Glomerular visceral epithelial cell (primary cell): ENCODE measurements around the gene CHRND.

Source experiments
- DNase-seq: peaks from one replicate; pipeline ENCODE4 v3.0.0-alpha.2; 2016; ENCODE audit errors: extremely low spot score

Gene CHRND

GRCh38 chr2:232488097-232488711 is 37.8 kb upstream of the CHRND start:
- no peak for DNase-seq

DNA sequence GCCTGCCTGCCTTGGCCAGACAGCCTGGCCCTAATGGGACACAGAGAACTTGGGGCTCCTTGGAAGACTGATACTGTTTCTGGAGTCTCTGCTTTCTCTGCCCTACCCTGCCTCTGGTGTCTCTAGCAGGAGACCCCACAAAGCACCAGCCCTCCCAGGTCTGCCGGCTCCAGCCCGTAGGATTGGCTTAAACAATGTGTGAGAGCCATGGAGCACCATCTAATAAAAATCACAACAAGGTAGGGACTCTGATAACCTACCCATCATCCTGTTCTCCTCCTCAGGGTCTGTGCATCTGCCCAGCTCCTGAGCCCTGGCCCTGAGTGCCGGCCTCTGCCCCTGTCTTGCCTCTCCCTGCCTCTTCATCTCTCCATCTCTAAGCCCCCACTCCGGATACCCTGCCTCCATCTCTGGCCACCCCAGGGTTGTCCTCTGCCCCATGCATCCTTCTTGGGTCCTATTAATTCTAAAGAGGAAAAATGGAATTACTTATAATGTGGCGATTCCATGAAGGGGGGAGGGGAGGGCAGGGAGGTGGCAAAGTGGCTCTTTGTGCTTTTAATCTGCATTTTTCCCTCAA is 37.1 kb upstream of the CHRND start:
- DNase-seq = no peak

GRCh38 chr2:232489516-232490220 is 36.3 kb upstream of the CHRND start:
- DNase-seq = no peak

DNA sequence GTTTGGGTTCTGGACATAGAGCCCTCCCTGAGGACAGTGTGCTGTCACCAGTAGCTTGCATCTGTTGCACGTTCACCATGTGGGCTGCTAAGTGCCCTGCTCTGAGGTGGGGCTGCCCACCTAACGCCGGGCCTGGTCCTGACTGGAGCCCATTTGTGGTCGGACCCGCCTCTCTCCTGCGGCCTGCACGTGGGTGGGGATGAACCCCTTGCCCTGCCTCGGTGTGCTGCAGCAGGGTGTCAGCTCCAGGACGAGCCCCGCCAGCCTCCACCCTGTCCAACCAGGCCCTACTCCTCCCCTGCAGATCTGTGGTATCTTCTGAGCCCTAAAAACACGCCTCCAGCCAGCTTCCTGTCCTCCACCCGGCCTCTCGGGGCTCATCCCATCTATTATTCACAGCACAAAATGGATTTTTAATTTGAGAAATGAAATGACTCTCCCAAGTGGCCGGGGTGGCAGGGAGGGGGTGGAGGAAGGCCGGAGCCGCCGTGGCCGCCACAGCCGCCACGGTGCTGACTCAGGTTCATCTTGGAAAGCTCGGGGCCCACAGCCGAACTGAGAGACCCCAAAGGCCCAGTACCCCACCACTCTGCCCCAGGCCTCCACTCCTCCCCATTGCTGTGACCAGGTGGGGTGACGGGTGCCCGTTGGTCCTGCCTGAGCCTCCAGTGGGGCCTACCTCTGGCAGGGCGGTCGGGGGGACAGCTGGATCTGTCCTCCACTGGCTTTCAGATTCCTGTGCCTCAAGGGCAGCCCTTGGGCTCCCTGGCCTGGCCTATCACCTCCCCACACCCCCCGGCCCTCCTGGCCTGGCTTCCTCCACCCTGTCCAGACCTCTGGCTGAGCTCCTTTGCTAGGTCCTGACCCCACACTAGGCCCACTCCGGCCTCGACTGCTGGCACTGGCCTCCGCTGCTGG is 35.5 kb upstream of the CHRND start:
- DNase-seq = no peak

DNA sequence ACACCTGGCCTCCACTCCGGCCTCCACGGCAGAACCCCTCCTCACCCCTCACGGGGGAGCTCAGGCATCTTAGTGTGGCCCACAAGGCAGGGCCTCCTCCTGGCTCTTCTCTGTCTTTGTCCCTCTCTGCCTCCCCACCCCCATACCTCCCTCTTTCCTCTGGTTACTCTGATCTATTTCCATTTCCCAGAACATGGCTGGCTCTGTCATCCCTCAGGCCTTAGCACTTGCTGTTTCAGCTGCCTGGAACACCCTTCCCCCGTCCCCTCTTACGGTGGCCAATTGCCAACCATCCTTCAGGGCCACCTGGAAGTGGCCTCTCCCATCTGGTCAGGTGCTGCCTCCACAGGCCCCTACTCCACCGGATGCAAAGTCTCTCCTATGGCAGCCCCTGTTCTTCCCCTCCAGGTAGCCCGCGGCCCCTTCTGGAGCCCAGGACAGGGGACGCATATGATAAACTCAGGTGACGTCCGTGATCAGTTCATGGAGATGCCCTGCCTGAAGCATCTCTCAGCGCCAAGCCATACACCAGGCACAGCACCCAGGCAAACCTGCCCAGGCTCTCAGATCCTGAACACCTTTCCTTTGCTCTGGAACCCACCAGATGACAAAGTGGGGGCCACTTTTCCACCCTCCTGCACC is 34.7 kb upstream of the CHRND start:
- no peak for DNase-seq

DNA sequence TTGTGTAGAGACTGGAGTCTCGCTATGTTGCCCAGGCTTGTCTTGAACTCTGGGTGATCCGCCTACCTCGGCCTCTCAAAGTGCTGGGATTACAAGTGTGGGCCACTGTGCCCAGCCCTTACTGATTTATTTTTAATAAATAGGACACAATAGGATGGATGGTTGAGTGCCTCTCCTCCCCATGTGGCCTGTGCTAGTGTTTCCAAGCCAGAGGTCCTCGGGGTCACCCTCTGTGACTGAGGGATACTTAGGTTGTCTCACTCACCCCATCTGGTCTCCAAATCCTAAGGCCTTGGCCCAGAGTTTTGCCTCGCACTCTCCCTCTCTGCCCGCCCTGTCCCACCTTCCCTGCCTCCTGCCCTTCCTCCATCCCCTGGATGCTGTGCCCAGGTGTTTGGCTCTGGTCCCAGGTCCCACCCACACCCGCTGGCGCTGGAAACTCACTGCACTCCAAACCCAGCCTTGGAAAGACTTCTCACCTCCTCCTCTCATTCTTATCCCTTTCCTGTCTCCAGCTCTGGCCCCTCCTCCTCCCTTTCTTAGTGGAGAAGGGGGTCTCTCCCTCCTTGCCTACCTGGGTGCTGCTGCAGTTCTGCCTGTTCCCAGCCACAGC is 33.6 kb upstream of the CHRND start:
- DNase-seq = no peak

DNA sequence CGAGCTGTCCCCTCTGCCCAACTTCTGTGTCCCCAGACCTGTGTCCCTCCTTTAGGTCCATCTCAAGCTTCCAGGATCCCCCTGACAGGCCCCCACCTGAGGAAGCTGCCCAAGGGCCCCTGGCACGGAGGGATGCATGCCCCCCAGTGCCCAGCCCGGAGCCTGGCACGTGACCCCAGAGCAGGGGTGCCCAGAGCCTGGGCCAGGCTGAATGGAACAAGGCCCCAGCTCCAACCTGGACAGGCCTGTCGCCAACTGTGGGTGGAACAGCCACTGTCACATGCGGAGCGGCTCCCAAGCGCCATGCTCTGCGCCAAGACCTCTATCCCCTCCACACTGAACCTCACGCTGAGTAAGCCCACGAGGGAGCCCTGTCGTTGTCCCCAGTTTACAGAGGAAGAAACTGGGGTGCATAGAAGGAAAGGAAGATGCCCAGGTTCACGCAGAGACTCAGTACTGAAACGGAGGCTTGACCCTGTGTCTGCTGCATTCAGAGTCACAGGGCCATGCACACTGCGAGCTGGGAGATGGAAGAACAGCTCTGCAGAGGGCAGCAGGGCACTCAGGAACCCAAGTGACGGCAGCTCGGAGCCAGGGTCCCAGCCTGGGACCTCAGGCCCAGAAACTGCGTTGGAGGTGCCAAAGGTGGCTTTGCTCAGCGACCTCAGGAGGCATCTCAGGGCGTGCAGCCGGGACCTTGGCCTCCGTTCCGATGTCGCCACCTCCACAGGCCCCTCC is 32.8 kb upstream of the CHRND start:
- DNase-seq = no peak

- no peak for DNase-seq
Observed at GRCh38 chr2:232493701-232494474, 32.1 kb upstream of the CHRND start.

- DNase-seq = no peak
Observed at GRCh38 chr2:232494542-232494941, 31.4 kb upstream of the CHRND start.

GRCh38 chr2:232495292-232495691 is 30.7 kb upstream of the CHRND start:
- no peak for DNase-seq

GRCh38 chr2:232496501-232497270 is 29.3 kb upstream of the CHRND start:
- DNase-seq = no peak

DNA sequence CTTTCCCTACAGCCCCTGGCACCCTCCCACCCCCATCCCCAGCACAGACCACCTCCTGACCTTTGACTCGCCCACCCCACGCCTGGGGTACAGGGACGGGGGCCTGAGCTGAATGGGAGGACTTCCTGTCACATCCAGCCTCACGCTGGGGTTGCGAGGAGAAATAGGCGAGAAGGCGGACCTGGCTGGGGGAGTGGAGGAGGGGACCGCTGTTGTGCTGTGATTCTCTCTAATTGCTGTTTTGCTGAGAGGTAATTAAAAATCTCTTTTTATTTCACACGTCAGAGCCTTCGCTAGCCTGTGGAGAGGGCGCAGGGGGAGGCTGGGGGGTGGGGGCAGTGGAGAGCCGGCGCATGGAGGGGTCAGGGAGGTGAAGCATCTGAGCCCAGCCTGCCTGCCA is 28.6 kb upstream of the CHRND start:
- DNase-seq = no peak

DNA sequence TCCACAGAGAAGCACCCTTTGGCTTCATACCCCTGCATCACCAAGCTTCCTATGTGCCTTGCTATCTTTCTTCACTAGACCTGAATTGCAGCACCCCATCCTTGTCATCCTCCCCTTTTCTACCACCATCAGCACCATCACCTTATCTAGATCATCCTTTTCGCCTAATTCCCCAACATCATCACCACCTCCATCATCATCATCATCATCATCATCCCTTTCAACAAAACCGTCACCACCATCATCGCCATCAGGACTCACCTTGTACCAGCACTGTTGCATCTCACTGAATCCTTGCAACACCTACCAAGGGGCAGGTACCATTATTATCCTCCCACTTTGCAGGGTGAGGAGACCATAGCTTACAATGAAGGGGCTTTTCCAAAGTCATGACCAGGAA is 27.5 kb upstream of the CHRND start:
- no peak for DNase-seq

GRCh38 chr2:232501331-232501771 is 24.6 kb upstream of the CHRND start:
- no peak for DNase-seq

DNA sequence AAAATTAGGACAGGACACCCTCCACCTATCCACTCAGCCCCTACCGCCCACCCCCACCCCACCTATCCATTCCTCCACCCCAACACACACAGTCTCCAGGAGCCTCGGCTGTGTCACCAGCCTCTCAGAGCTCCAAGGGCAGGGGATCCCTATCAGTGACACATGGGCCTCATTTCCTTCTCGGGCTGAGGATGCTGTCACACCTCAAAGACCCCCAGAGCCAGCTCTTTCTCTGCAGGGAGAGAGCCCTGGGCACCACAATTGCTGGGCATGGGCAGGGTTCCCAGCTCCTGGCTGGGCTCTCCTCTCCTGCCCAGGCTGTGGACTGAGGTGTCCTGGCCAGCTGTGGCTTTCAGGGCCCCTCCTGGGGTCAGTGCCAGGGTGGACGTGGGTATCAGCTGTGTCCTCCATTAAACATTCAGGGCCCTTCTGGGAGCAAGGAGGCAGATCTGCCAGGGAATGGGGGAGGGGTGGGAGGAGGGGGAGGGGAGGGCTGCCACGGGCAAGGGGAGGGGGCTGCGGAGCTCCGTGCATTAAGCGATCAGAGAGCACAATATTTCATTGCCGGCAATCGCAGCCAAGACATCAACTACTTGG is 24.1 kb upstream of the CHRND start:
- DNase-seq = no peak

DNA sequence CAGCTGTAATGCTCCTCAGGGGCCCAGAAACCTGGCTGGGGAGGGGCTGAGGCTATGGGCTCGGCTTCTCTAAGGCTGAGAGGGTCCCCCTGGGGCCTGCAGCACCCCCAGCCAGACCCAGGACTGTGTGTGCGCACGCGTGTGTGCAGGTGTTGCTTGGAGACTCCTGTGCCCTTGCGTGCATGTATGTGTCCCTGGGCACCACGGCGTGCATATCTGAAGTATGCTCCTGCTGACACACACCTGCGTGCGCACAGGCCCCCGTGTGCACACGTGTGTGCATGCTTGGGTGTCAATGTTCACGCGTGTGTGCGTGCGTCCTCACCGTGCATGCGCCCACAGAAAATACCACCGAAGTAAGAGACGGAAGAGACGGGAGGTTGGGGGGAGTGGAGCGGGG is 23.4 kb upstream of the CHRND start:
- no peak for DNase-seq

DNA sequence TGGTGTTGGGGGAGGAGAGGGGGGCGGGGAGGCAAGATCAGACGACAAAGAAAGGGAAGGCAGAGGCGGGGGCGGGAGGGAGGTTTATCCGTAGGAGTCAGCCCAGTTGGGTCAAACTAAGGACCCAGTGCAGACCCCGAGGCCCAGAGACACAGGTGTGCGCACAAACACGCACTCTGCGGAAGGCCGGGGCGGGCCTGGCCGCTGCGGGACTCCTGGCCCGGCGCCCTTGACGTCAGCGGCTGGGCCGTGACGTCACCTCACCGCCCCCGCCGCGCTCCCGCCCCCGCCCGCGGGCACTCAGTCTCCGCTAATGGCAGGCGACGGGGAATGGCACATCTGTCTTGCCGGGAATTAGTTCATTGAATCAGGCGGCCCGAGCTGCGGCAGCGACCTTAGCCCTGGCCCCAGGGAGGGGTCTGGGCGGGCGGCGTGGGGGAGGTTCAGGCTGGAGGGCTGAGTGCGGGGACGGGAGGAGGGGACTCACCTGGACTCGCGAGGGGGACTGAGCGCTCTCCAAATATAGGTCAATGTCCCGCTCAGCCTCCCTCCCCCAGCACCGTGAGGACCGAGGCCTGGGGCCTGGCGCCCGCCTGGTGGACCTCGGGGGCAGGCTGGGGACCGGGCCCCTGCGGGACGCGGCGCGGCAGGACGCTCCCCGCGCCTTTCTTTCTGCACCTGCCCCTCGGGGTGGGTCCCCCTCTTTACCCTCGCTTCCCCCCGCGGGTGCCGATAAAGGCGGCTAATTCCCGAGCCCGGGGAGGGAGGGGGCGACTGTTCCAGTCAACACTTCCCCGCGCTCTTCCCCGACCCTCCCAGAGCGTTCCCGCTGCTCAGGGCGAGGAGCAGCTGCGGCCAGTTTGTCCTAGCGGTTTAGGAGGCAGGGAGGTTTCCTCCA is 22.8 kb upstream of the CHRND start:
- no peak for DNase-seq
